Aorta (tissue), 5 donors: ENCODE data around the gene SERPINB10. TPM values are rescaled to one million over a fixed set of nuclear protein-coding genes. Genes with fewer than 3 reads are reported as not detected.

Source experiments
- ATAC-seq: fragments of 200-7000 bp; cut with Tn5 transposase; one replicate; pipeline ENCODE4 v1.9.1; 2022; ENCODE audit warnings: moderate library complexity; ENCODE audit not compliant: low FRiP score
- DNase-seq, 2 donors: peaks; one replicate each; pipeline ENCODE4 v3.0.0-alpha.2; 2020
- H3K27ac ChIP-seq, 2 donors: one replicate each; pipeline ENCODE4 v1.5.1; 2013; ENCODE audit warnings: low read length in 2 of 2, mild to moderate bottlenecking in 2 of 2, moderate library complexity in 2 of 2, control low read depth in 1 of 2, inconsistent platforms in 1 of 2, low read depth in 1 of 2
- H3K27me3 ChIP-seq, 2 donors: one replicate each; pipeline ENCODE4 v1.6.1; 2013; ENCODE audit warnings: control low read depth in 1 of 2, low read length in 1 of 2, mild to moderate bottlenecking in 1 of 2, moderate library complexity in 1 of 2; ENCODE audit not compliant: insufficient read depth in 2 of 2, control insufficient read depth in 1 of 2
- H3K36me3 ChIP-seq, 2 donors: one replicate each; pipeline ENCODE4 v1.6.1; 2013; ENCODE audit warnings: control low read depth in 1 of 2, low read length in 1 of 2, mild to moderate bottlenecking in 1 of 2; ENCODE audit not compliant: insufficient read depth in 2 of 2, control insufficient read depth in 1 of 2
- H3K4me1 ChIP-seq, 2 donors: one replicate each; pipeline ENCODE4 v1.6.1; 2013; ENCODE audit warnings: low read length in 2 of 2, control low read depth in 1 of 2, mild to moderate bottlenecking in 1 of 2, moderate library complexity in 1 of 2; ENCODE audit not compliant: insufficient read depth in 2 of 2, control insufficient read depth in 1 of 2
- H3K4me3 ChIP-seq, 2 donors: one replicate each; pipeline ENCODE4 v1.5.1; 2013; ENCODE audit warnings: low read length in 2 of 2, control low read depth in 1 of 2, mild to moderate bottlenecking in 1 of 2
- H3K9me3 ChIP-seq: one replicate; pipeline ENCODE4 v1.6.1; 2013; ENCODE audit warnings: mild to moderate bottlenecking, low read length; ENCODE audit not compliant: control insufficient read depth
- WGBS, 2 donors: extraction: QIAGEN DNeasy Blood & Tissue Kit; methylation state at CpG; one replicate each; pipeline ENCODE4 v1.1.7; 2013; 5-methylcytosine and 5-hydroxymethylcytosine counted together
- intact Hi-C, 2 donors: fragments of 100-400 bp; cut with DNase I; formaldehyde crosslinking; loops; one replicate each; pipeline versions ENCODE4 v1.14.2 to v1.15.0; 2022
- polyA plus RNA-seq, 2 donors: library from polyadenylated mRNA; stranded (reverse); fragments of 200-250 nt; gene quantifications; one replicate each; pipeline ENCODE4 v1.2.3, GENCODE V29; 2013
- total RNA-seq, 2 donors: library from RNA; stranded (reverse); fragmentation: NEBNext Ultra II Directional; extraction: Animal tissue kit (Norgen Biotek cat#: 25700); gene quantifications; one replicate each; pipeline ENCODE4 v1.2.1, GENCODE V29; 2021
- donor health status: healthy with polysubstance abuse.
- donor health status: Bipolar disorder and iron deficiency.
- donor health status: DM: no; HTN: no; CAD: no.
- donor health status: DM: no; HTN: no; CAD: no.
- donor health status: DM: yes; HTN: yes; CAD: no.

Gene SERPINB10
- total and polyA plus RNA-seq, 4 donors = not detected

DNA sequence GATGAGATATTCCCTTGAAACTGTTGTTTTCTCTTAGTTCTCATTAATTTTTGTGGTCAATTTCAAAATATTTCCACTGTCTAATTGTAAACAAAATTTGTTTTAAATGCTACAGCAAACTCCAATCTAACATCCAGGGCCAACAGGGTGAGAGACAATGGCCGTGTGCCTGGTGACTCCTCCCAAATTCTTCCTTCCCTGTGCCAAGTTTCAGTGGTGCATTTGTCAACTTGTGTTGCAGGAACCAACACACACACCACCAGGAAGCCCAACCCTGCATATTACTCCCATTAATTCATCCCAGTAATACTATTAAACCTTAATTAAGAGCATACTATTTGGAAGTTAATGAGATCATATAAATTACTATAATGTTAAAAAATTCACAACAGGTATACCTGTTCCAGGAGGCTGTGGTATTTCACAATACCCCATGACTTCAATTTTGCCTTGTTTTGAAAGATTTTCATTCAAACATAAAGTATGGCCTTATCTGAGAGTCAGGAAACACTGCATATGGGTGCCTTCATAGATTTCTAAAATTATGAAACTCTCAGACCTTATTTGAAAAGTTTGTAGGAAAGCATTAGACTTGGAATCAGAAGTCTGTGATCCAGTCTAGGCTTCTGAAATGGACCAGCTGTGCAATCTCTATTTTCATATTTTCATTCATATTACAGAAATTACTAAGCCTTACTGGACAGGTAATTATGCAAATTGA is 19.1 kb upstream of the SERPINB10 start:
- intact Hi-C loops = no loop called here
- 48 to 53% methylated on average over 1 of the region's 1 CpG for WGBS, 2 donors

DNA sequence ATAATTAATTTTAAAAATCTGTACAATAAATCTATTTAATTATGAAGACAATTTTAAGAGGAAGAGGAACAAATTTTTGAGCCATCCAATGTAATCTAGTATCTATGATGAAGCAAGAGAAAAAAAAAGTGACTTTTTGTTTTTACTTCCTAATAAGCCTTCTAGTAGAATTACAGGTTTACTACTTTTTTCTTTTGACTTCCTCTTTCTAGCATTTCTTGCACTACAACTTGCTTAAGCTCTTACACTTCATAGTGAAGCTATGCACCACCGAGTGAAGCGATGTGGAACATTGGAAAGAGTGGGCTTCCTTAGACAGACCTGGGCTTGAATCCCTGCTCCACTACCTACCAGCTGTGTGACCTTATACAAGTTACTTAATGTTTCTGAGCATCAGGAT is 18.1 kb upstream of the SERPINB10 start:
- H3K36me3 ChIP-seq = no peaks in the 10 kb centered on the region
- DNase-seq = no peak
- no peak overlapping the region for H3K27ac ChIP-seq
- 90 to 93% methylated on average over 2 of the region's 2 CpGs for WGBS, 2 donors
- no peaks in the 10 kb centered on the region for H3K27me3 ChIP-seq
- ATAC-seq = no peak
- no peaks in the 10 kb centered on the region for H3K4me1 ChIP-seq
- no peaks in the 10 kb centered on the region for H3K9me3 ChIP-seq
- H3K4me3 ChIP-seq = no peak overlapping the region
- intact Hi-C loops = no loop called here

More for the DNA sequence above, 19.1 kb upstream of the SERPINB10 start:
- ATAC-seq (no peak), DNase-seq (no peak)
- H3K36me3 ChIP-seq = no peaks in the 10 kb centered on the region
- H3K27ac ChIP-seq = no peak overlapping the region
- no peak overlapping the region for H3K4me3 ChIP-seq
- H3K9me3 ChIP-seq = no peaks in the 10 kb centered on the region
- no peaks in the 10 kb centered on the region for H3K4me1 ChIP-seq
- H3K27me3 ChIP-seq = no peaks in the 10 kb centered on the region

DNA sequence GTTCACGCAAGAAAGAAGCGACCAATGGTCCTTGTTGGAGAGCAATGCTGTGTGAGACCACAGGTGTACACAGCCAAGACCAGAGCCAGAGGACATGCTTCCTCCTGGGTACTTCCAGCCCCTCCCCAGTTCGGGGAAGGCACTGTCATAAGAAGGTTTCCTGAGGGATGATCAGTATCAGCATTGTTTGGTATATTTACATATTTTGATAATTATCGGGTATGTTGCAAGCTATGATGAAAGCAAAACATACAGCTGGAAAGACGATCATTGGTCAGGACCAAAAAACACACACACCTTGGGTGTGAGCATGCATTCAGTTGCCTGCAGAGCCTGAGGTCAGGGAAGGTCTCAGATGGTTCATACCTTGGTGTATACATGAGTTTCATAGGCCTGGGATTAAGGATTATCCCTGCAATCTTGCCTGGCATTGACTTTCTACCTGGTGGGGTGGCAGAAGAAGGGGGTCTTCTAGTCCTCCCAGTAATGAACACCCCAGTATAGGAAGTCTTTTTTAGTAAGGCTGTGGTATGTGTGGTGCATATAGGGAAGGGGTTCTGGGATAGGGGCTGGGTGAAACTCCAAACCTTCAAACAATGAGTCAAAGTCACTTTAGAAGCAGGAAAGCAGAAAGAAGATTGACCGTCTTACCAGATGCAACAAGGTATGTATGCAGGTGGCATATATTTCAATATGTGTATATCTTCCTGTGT is 17.4 kb upstream of the SERPINB10 start:
- no peaks in the 10 kb centered on the region for H3K36me3 ChIP-seq
- no peaks in the 10 kb centered on the region for H3K9me3 ChIP-seq
- no peak overlapping the region for H3K27ac ChIP-seq
- H3K4me3 ChIP-seq = no peak overlapping the region
- intact Hi-C loops = no loop called here
- 91 to 93% methylated on average over 6 of the region's 6 CpGs for WGBS, 2 donors
- H3K4me1 ChIP-seq = no peaks in the 10 kb centered on the region
- ATAC-seq (no peak), DNase-seq (no peak)
- no peaks in the 10 kb centered on the region for H3K27me3 ChIP-seq

DNA sequence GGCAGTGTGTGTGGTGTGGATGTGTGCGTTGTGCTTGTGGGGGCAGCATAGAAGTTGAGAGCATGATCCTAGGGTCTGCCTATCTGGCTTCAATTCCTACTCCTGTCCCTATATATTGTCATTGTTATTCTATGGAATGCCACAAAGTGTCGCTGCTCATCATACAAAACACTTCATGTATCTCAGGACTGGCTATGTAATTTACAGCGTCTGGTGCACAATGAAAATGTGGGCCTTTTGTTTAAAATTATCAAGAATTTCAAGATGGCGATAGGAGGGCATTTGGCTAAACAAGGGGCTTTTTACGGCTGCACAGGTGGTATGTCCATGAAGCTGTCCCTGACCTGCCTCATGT is 16.8 kb upstream of the SERPINB10 start:
- no peaks in the 10 kb centered on the region for H3K9me3 ChIP-seq
- no peak overlapping the region for H3K4me3 ChIP-seq
- no peak overlapping the region for H3K27ac ChIP-seq
- intact Hi-C loops = no loop called here
- H3K4me1 ChIP-seq = no peaks in the 10 kb centered on the region
- no peaks in the 10 kb centered on the region for H3K27me3 ChIP-seq
- 81 to 85% methylated on average over 5 of the region's 5 CpGs for WGBS, 2 donors
- DNase-seq = no peak
- H3K36me3 ChIP-seq = no peaks in the 10 kb centered on the region
- no peak for ATAC-seq

DNA sequence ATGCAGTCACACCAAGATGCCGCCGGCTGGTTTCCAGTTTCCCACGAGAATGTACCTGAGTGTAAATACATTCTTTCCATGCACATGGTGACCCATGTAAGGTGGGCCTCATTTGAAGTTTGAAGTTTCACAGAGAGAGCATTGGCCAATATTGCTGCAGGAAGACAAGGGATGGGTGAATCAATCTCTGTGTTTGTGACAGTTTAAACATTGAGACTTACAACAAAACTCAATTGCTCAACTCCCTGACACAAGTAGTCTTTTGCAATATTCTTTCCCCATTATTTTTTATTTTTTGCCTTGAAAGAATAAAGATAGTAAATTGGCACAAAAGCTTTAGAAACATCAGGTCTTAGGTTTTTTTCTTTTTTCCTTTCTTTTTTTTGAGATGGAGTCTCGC is 15.2 kb upstream of the SERPINB10 start:
- no peaks in the 10 kb centered on the region for H3K27me3 ChIP-seq
- no peaks in the 10 kb centered on the region for H3K4me1 ChIP-seq
- whole genome bisulfite sequencing, 2 donors = 86 to 90% methylated on average over 4 of the region's 4 CpGs
- no peaks in the 10 kb centered on the region for H3K36me3 ChIP-seq
- ATAC-seq (no peak), DNase-seq (no peak)
- H3K27ac ChIP-seq = no peak overlapping the region
- no peak overlapping the region for H3K4me3 ChIP-seq
- intact Hi-C loops = no loop called here
- no peaks in the 10 kb centered on the region for H3K9me3 ChIP-seq

DNA sequence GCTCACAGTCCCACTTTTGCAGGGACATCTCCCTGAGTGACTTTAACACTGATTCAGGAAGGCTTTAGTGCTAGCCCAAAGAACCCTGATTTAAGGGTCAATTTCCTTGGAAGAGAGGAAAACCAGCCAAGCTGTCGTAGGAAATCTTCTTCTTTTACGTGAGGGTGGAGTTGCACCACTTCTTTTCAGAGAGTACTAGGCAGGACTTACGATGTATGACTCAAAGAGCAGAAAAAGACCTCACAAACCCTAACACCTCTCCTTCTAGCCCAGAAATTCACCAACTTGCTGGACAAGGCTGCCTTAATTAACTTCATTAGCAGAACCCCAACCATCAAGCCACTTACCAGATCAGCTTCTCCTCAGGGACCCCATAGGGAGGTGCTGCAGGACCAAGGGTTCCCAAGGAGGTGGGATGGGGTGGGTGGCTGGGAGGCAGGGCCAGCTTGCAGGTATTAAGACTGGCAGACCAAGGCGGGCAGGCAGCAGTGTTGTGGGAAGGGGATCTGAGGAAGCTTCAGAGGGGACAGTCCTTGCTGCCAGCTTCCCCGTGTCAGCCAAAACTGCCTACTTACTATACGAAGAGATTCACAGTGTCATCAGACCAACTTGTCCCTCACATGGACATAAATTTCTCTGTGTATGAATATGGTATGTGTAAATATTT is 13.5 kb upstream of the SERPINB10 start:
- WGBS, 2 donors = 90 to 93% methylated on average over 6 of the region's 6 CpGs
- H3K36me3 ChIP-seq = no peaks in the 10 kb centered on the region
- H3K4me1 ChIP-seq = no peaks in the 10 kb centered on the region
- DNase-seq (no peak), ATAC-seq (no peak)
- H3K4me3 ChIP-seq = no peak overlapping the region
- H3K27ac ChIP-seq = no peak overlapping the region
- intact Hi-C loops = no loop called here
- H3K9me3 ChIP-seq = no peaks in the 10 kb centered on the region
- H3K27me3 ChIP-seq = no peaks in the 10 kb centered on the region

DNA sequence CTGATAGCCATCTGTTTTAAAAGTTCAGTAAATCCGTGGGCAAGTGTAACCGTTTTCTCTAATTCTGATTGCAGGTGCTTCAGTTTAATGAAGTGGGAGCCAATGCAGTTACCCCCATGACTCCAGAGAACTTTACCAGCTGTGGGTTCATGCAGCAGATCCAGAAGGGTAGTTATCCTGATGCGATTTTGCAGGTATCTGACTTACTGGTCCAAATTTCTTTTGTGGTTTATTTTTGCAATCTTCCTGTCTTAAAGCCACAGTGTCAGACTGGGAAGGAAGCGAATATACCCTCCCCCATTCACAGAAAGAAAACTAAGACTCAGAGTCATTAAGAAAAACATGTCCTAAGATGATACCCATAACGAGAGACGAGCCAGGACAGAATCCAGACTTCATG is 12.6 kb upstream of the SERPINB10 start:
- DNase-seq = no peak
- no peaks in the 10 kb centered on the region for H3K27me3 ChIP-seq
- no peak overlapping the region for H3K27ac ChIP-seq
- no peaks in the 10 kb centered on the region for H3K9me3 ChIP-seq
- no peak overlapping the region for H3K4me3 ChIP-seq
- no peak for ATAC-seq
- intact Hi-C loops = no loop called here
- no peaks in the 10 kb centered on the region for H3K4me1 ChIP-seq
- H3K36me3 ChIP-seq = no peaks in the 10 kb centered on the region
- 72 to 79% methylated on average over 6 of the region's 6 CpGs for WGBS, 2 donors

DNA sequence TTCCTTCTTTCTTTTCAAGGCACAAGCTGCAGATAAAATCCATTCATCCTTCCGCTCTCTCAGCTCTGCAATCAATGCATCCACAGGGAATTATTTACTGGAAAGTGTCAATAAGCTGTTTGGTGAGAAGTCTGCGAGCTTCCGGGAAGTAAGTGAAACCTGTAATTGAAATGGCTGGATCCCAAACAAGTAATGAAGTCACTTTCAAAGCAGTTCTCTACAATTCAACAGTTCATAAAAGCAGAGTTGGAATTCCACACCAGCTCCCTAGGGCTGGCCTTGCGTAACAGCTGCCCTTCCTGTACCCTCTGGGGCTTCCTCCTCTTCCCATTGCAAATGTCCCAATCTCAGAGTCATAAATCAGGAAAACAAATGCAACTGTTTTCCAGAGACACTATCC is 10.7 kb upstream of the SERPINB10 start:
- Histone ChIP-seq H3K4me1 (no peaks in the 10 kb centered on the region), H3K9me3 (no peaks in the 10 kb centered on the region), H3K27ac (no peak overlapping the region), H3K36me3 (no peaks in the 10 kb centered on the region), H3K27me3 (no peaks in the 10 kb centered on the region), H3K4me3 (no peak overlapping the region)
- WGBS, 2 donors = 79 to 88% methylated on average over 4 of the region's 4 CpGs
- DNase-seq (no peak), ATAC-seq (no peak)
- intact Hi-C loops = no loop called here

DNA sequence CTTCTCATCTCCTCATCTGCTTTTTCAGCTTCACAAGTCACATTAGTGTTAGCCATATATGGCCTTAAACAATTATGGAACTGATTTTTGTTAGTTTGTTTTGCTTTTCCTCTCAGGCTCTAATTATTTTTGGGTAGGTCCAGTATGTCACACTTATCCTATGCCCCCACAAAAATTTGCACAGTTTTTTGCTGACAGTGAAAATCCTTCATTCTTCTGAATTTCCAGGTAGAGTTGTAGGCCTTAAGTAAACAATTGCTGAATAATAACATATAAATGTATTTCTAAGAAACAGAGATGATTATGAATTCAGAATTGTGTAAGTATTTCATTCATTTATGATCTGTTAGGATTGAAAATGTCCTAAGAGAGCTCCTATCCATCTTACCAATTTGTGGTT is 8.6 kb upstream of the SERPINB10 start:
- no peak for DNase-seq
- Histone ChIP-seq H3K27ac (no peak overlapping the region), H3K36me3 (no peaks in the 10 kb centered on the region), H3K27me3 (no peaks in the 10 kb centered on the region), H3K4me1 (no peaks in the 10 kb centered on the region), H3K9me3 (no peaks in the 10 kb centered on the region), H3K4me3 (no peak overlapping the region)
- intact Hi-C loops = no loop called here
- ATAC-seq = no peak
